HepG2 (cell line): ENCODE data around the gene XRCC5. TPM values are rescaled to one million over a fixed set of nuclear protein-coding genes. Genes with fewer than 3 reads are reported as not detected.

Experiments used
- ATF6 ChIP-seq: sonication (generic); formaldehyde crosslinking; conservative IDR thresholded peaks from 2 replicates; pipeline ENCODE4 v1.4.0; 2020; ENCODE audit warnings: missing genetic modification reagents
- BRD4 ChIP-seq: sonication (generic); formaldehyde crosslinking; IDR thresholded peaks from 2 replicates; pipeline ENCODE4 v1.4.0; 2020; ENCODE audit warnings: missing genetic modification reagents
- E2F5 ChIP-seq: sonication (generic); formaldehyde crosslinking; conservative IDR thresholded peaks from 2 replicates; pipeline ENCODE4 v1.4.0; 2020; ENCODE audit warnings: missing genetic modification reagents
- FOXK1 ChIP-seq: sonication (generic); formaldehyde crosslinking; IDR thresholded peaks from 2 replicates; pipeline ENCODE4 v1.4.0; 2020; ENCODE audit warnings: low read depth, missing genetic modification reagents, borderline replicate concordance
- IRX3 ChIP-seq: sonication (generic); formaldehyde crosslinking; IDR thresholded peaks from 2 replicates; pipeline ENCODE4 v1.8.1; 2023; ENCODE audit warnings: mild to moderate bottlenecking, low read depth, missing genetic modification reagents, borderline replicate concordance
- ISL2 ChIP-seq: sonication (generic); formaldehyde crosslinking; IDR thresholded peaks from 2 replicates; pipeline ENCODE4 v1.5.0; 2020; ENCODE audit warnings: missing genetic modification reagents
- KLF12 ChIP-seq: sonication (generic); formaldehyde crosslinking; IDR thresholded peaks from 2 replicates; pipeline ENCODE4 v1.4.0; 2020; ENCODE audit warnings: missing genetic modification reagents, borderline replicate concordance
- MED8 ChIP-seq: sonication (generic); formaldehyde crosslinking; IDR thresholded peaks from 2 replicates; pipeline ENCODE4 v1.8.1; 2023; ENCODE audit warnings: mild to moderate bottlenecking, missing genetic modification reagents; ENCODE audit not compliant: insufficient replicate concordance
- MXI1 ChIP-seq: IDR thresholded peaks from 3 replicates; pipeline ENCODE4 v1.6.1; 2012; ENCODE audit warnings: low read depth, low read length, inconsistent platforms, borderline replicate concordance
- PITX1 ChIP-seq: sonication (generic); formaldehyde crosslinking; IDR thresholded peaks from 2 replicates; pipeline ENCODE4 v1.5.1; 2020; ENCODE audit warnings: mild to moderate bottlenecking, missing genetic modification reagents
- SMAD1 ChIP-seq: sonication (generic); formaldehyde crosslinking; IDR thresholded peaks from 2 replicates; pipeline ENCODE4 v1.4.0; 2020; ENCODE audit warnings: missing genetic modification reagents, low read depth, mild to moderate bottlenecking, borderline replicate concordance
- SMARCC2 ChIP-seq: fragments of 450-650 bp; IDR thresholded peaks from 2 replicates; pipeline ENCODE4 v1.6.1; 2017; ENCODE audit warnings: antibody characterized with exemption, mild to moderate bottlenecking
- SYNCRIP ChIP-seq: fragments of 200-400 bp; formaldehyde crosslinking; IDR thresholded peaks from 2 replicates; pipeline ENCODE4 v1.6.1; 2018; ENCODE audit warnings: mild to moderate bottlenecking, low read depth, low read length; ENCODE audit not compliant: insufficient read depth
- ZNF230 ChIP-seq: sonication (generic); formaldehyde crosslinking; IDR thresholded peaks from 2 replicates; pipeline ENCODE4 v1.4.0; 2020; ENCODE audit warnings: mild to moderate bottlenecking, missing genetic modification reagents
- ZNF354B ChIP-seq: sonication (generic); formaldehyde crosslinking; IDR thresholded peaks from 2 replicates; pipeline ENCODE4 v1.8.0; 2022; ENCODE audit warnings: mild to moderate bottlenecking, missing genetic modification reagents
- ZNF530 ChIP-seq: sonication (generic); formaldehyde crosslinking; IDR thresholded peaks from 2 replicates; pipeline ENCODE4 v1.5.0; 2020; ENCODE audit warnings: low read depth, mild to moderate bottlenecking, missing genetic modification reagents
- ZNF543 ChIP-seq: sonication (generic); formaldehyde crosslinking; IDR thresholded peaks from 2 replicates; pipeline ENCODE4 v1.4.0; 2020; ENCODE audit warnings: mild to moderate bottlenecking, missing genetic modification reagents
- ZNF576 ChIP-seq: sonication (generic); formaldehyde crosslinking; IDR thresholded peaks from 2 replicates; pipeline ENCODE4 v1.4.0; 2020; ENCODE audit warnings: mild to moderate bottlenecking, missing genetic modification reagents
- polyA plus RNA-seq, 8 experiments: library from polyadenylated mRNA; depleted of rRNA in 3 of 8; stranded (reverse) in 7 of 8; unstranded in 1 of 8; fragments of >200 nt; fragmentation: Illumina TruSeq in 4 of 8; extraction: Trizol in 4 of 8; gene quantifications; 2 replicates each; pipeline versions ENCODE4 v1.2.1 to v1.2.3, GENCODE V29; 2011 to 2016; ENCODE audit warnings: low read depth in 4 of 8, missing spikeins in 1 of 8, mixed read lengths in 1 of 8; ENCODE audit not compliant: insufficient read depth in 1 of 8
- total RNA-seq, 5 experiments: library from RNA; depleted of rRNA; stranded (reverse); fragments of >200 nt; fragmentation: Illumina TruSeq; extraction: Trizol; gene quantifications; 2 replicates each; pipeline ENCODE4 v1.2.3, GENCODE V29; 2016; ENCODE audit warnings: low read depth in 1 of 5
- TF ChIP-seq, protein P1 (sequence below): sonication (generic); formaldehyde crosslinking; IDR thresholded peaks from 2 replicates; pipeline ENCODE4 v1.5.0; 2020; ENCODE audit warnings: mild to moderate bottlenecking, missing genetic modification reagents, borderline replicate concordance
- TF ChIP-seq, protein P2 (sequence below): sonication (generic); formaldehyde crosslinking; IDR thresholded peaks from 2 replicates; pipeline ENCODE4 v1.5.0; 2020; ENCODE audit warnings: missing genetic modification reagents
- TF ChIP-seq, protein P3 (sequence below): IDR thresholded peaks from 2 replicates; pipeline ENCODE4 v1.6.1; 2016; ENCODE audit warnings: missing compliant biosample characterization, missing genetic modification reagents, borderline replicate concordance

The XRCC5 gene
- total and polyA plus RNA-seq, 2 of the 13 experiments (the other 11 are each of a cell fraction or from before 2014, with no cell fraction given): 264 to 454 TPM

- TF ChIP-seq FOXK1 (CRISPR knock-in tag): no peak
- no peak for TF ChIP-seq SYNCRIP
- TF ChIP-seq, protein P1, sequence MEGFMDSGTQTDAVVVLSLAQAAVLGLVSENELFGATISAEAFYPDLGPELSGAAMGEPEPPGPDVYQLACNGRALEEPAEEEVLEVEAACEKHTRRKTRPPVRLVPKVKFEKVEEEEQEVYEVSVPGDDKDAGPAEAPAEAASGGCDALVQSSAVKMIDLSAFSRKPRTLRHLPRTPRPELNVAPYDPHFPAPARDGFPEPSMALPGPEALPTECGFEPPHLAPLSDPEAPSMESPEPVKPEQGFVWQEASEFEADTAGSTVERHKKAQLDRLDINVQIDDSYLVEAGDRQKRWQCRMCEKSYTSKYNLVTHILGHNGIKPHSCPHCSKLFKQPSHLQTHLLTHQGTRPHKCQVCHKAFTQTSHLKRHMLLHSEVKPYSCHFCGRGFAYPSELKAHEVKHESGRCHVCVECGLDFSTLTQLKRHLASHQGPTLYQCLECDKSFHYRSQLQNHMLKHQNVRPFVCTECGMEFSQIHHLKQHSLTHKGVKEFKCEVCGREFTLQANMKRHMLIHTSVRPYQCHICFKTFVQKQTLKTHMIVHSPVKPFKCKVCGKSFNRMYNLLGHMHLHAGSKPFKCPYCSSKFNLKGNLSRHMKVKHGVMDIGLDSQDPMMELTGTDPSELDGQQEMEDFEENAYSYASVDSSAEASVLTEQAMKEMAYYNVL (CRISPR knock-in tag): peak; percentile 87
- TF ChIP-seq ZNF576: peak; percentile 89; the same call in 1 of the 2 replicates
- peak; percentile 81 for TF ChIP-seq MED8 (CRISPR knock-in tag)
- peak; percentile 93; the same call in 1 of the 2 replicates for TF ChIP-seq IRX3 (CRISPR knock-in tag)
- TF ChIP-seq BRD4: peak; percentile 99
- TF ChIP-seq ISL2 (CRISPR knock-in tag): peak; percentile 63
- peak; percentile 100 for TF ChIP-seq SMAD1 (CRISPR knock-in tag)
- no peak for TF ChIP-seq ZNF354B (CRISPR knock-in tag)
- TF ChIP-seq PITX1 (CRISPR knock-in tag): peak; percentile 90
- TF ChIP-seq KLF12: peak; percentile 64; the same call in 1 of the 2 replicates
- no peak for TF ChIP-seq SMARCC2
- TF ChIP-seq E2F5 (CRISPR knock-in tag): no peak
- peak; percentile 69; the same call in 1 of the 3 replicates for TF ChIP-seq MXI1
- TF ChIP-seq ZNF530 (CRISPR knock-in tag): no peak
- peak; percentile 83 for TF ChIP-seq ZNF230
- peak; percentile 86 for TF ChIP-seq ZNF543 (CRISPR knock-in tag)
- TF ChIP-seq, protein P2, sequence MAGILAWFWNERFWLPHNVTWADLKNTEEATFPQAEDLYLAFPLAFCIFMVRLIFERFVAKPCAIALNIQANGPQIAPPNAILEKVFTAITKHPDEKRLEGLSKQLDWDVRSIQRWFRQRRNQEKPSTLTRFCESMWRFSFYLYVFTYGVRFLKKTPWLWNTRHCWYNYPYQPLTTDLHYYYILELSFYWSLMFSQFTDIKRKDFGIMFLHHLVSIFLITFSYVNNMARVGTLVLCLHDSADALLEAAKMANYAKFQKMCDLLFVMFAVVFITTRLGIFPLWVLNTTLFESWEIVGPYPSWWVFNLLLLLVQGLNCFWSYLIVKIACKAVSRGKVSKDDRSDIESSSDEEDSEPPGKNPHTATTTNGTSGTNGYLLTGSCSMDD: no peak
- TF ChIP-seq, protein P3, sequence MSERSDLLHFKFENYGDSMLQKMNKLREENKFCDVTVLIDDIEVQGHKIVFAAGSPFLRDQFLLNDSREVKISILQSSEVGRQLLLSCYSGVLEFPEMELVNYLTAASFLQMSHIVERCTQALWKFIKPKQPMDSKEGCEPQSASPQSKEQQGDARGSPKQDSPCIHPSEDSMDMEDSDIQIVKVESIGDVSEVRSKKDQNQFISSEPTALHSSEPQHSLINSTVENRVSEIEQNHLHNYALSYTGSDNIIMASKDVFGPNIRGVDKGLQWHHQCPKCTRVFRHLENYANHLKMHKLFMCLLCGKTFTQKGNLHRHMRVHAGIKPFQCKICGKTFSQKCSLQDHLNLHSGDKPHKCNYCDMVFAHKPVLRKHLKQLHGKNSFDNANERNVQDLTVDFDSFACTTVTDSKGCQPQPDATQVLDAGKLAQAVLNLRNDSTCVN (CRISPR knock-in tag): peak; percentile 88
- no peak; the same call in 1 of the 2 replicates for TF ChIP-seq ATF6 (CRISPR knock-in tag)
Measured at GRCh38 chr2:216081487-216082116, 27.5 kb upstream of the XRCC5 start, which contains the start of the genes PECR and TMEM169 (continued).
